HEK293 (cell line): ENCODE data around the gene MRPS27.

ENCODE experiments used
- CTCF ChIA-PET: fragments of 350-600 bp; formaldehyde crosslinking; extraction: SDS; loops from one replicate; lab custom pipeline; 2021; ENCODE audit warnings: antibody characterized with exemption; lab: Yijun Ruan, JAX
- POLR2A ChIA-PET: fragments of 300-600 bp; formaldehyde crosslinking; extraction: SDS; loops from one replicate; lab custom pipeline; 2020; ENCODE audit warnings: antibody characterized with exemption, inconsistent platforms; lab: Yijun Ruan, JAX
- H3K27ac ChIP-seq: fragments of 200-500 bp; sonication (Bioruptor generic); 2 replicates; pipeline ENCODE4 v1.5.1; 2014; ENCODE audit warnings: low read depth, low read length, control low read depth, inconsistent platforms; ENCODE audit errors: extremely low read depth
- H3K36me3 ChIP-seq, 2 experiments: fragments of 200-500 bp in 1 of 2; sonication (Bioruptor generic) in 1 of 2; 1 replicate in 1 of 2; 2 replicates in 1 of 2; pipeline ENCODE4 v1.5.1; 2014 to 2017; ENCODE audit warnings: inconsistent platforms in 2 of 2, low read length in 2 of 2; ENCODE audit not compliant: control insufficient read depth in 2 of 2, insufficient read depth in 1 of 2
- H3K4me1 ChIP-seq: fragments of 200-500 bp; sonication (Bioruptor generic); 2 replicates; pipeline ENCODE4 v1.5.1; 2014; ENCODE audit warnings: mild to moderate bottlenecking, low read length, inconsistent platforms; ENCODE audit not compliant: control insufficient read depth, insufficient read depth
- H3K4me3 ChIP-seq: 2 replicates; pipeline ENCODE4 v1.5.1; 2011; ENCODE audit warnings: low read depth, mild to moderate bottlenecking, control low read depth, low read length, moderate library complexity
- H3K9me3 ChIP-seq: fragments of 200-500 bp; sonication (Bioruptor generic); 2 replicates; pipeline ENCODE4 v1.5.1; 2014; ENCODE audit warnings: low read depth, low read length, inconsistent platforms; ENCODE audit not compliant: control insufficient read depth, insufficient read depth
- GLIS1 ChIP-seq: fragments of 450-650 bp; formaldehyde crosslinking; IDR thresholded peaks from 2 replicates; pipeline ENCODE4 v1.5.1; 2016; ENCODE audit warnings: missing biosample characterization, missing genetic modification characterization
- KLF7 ChIP-seq: fragments of 450-650 bp; formaldehyde crosslinking; IDR thresholded peaks from 2 replicates; pipeline ENCODE4 v1.5.1; 2016; ENCODE audit warnings: missing biosample characterization, missing genetic modification characterization, borderline replicate concordance
- PRDM1 ChIP-seq: fragments of 450-650 bp; formaldehyde crosslinking; IDR thresholded peaks from 2 replicates; pipeline ENCODE4; 2016; ENCODE audit warnings: missing biosample characterization, missing genetic modification characterization
- SP3 ChIP-seq: fragments of 450-650 bp; formaldehyde crosslinking; IDR thresholded peaks from 2 replicates; pipeline ENCODE4 v1.5.1; 2016; ENCODE audit warnings: missing biosample characterization, missing genetic modification characterization
- TCF7L2 ChIP-seq: IDR thresholded peaks from 2 replicates; pipeline ENCODE4 v1.6.1; 2011; ENCODE audit warnings: low read depth, mild to moderate bottlenecking, inconsistent platforms, low read length, moderate library complexity, borderline replicate concordance
- WT1 ChIP-seq: fragments of 450-650 bp; formaldehyde crosslinking; IDR thresholded peaks from 2 replicates; pipeline ENCODE4 v1.5.1; 2016; ENCODE audit warnings: missing biosample characterization, missing genetic modification characterization
- YY2 ChIP-seq: fragments of 450-650 bp; formaldehyde crosslinking; IDR thresholded peaks from 2 replicates; pipeline ENCODE4 v1.5.1; 2016; ENCODE audit warnings: missing biosample characterization, missing genetic modification characterization
- ZFP3 ChIP-seq: fragments of 450-650 bp; formaldehyde crosslinking; IDR thresholded peaks from 2 replicates; pipeline ENCODE4 v1.5.1; 2016; ENCODE audit warnings: low read depth, missing biosample characterization, missing genetic modification characterization
- ZFP37 ChIP-seq: fragments of 450-650 bp; formaldehyde crosslinking; IDR thresholded peaks from 2 replicates; pipeline ENCODE4 v1.5.1; 2016; ENCODE audit warnings: missing biosample characterization, missing genetic modification characterization
- ZNF16 ChIP-seq: fragments of 450-650 bp; formaldehyde crosslinking; IDR thresholded peaks from 2 replicates; pipeline ENCODE4 v1.5.1; 2016; ENCODE audit warnings: low read depth, missing biosample characterization, missing genetic modification characterization
- ZNF174 ChIP-seq: fragments of 450-650 bp; formaldehyde crosslinking; IDR thresholded peaks from 2 replicates; pipeline ENCODE4 v1.5.0; 2017; ENCODE audit warnings: missing biosample characterization, mild to moderate bottlenecking, missing genetic modification characterization
- ZNF214 ChIP-seq: fragments of 450-650 bp; formaldehyde crosslinking; IDR thresholded peaks from 2 replicates; pipeline ENCODE4 v1.5.1; 2017; ENCODE audit warnings: missing biosample characterization, mild to moderate bottlenecking, missing genetic modification characterization, borderline replicate concordance
- ZNF248 ChIP-seq: fragments of 450-650 bp; formaldehyde crosslinking; IDR thresholded peaks from 2 replicates; pipeline ENCODE4 v1.5.1; 2017; ENCODE audit warnings: missing biosample characterization, missing genetic modification characterization
- ZNF473 ChIP-seq: fragments of 450-650 bp; formaldehyde crosslinking; IDR thresholded peaks from 2 replicates; pipeline ENCODE4 v1.5.1; 2017; ENCODE audit warnings: missing biosample characterization, missing genetic modification characterization
- ZNF501 ChIP-seq: fragments of 450-650 bp; formaldehyde crosslinking; IDR thresholded peaks from 2 replicates; pipeline ENCODE4 v1.5.1; 2016; ENCODE audit warnings: missing biosample characterization, missing genetic modification characterization
- ZNF521 ChIP-seq: fragments of 450-650 bp; formaldehyde crosslinking; IDR thresholded peaks from 2 replicates; pipeline ENCODE4 v1.5.1; 2017; ENCODE audit warnings: missing biosample characterization, mild to moderate bottlenecking, missing genetic modification characterization
- ZNF548 ChIP-seq: fragments of 450-650 bp; formaldehyde crosslinking; IDR thresholded peaks from 2 replicates; pipeline ENCODE4 v1.5.1; 2016; ENCODE audit warnings: missing biosample characterization, missing genetic modification characterization
- ZNF624 ChIP-seq: fragments of 450-650 bp; formaldehyde crosslinking; IDR thresholded peaks from 2 replicates; pipeline ENCODE4 v1.5.1; 2017; ENCODE audit warnings: missing biosample characterization, missing genetic modification characterization
- ZNF692 ChIP-seq: fragments of 450-650 bp; formaldehyde crosslinking; IDR thresholded peaks from 2 replicates; pipeline ENCODE4 v1.5.1; 2016; ENCODE audit warnings: missing biosample characterization, missing genetic modification characterization
- ZNF707 ChIP-seq: fragments of 450-650 bp; formaldehyde crosslinking; IDR thresholded peaks from 2 replicates; pipeline ENCODE4 v1.5.1; 2016; ENCODE audit warnings: missing biosample characterization, missing genetic modification characterization
- ZNF747 ChIP-seq: fragments of 450-650 bp; formaldehyde crosslinking; IDR thresholded peaks from 2 replicates; pipeline ENCODE4 v1.5.1; 2016; ENCODE audit warnings: missing biosample characterization, missing genetic modification characterization
- ZNF830 ChIP-seq: fragments of 450-650 bp; IDR thresholded peaks from 2 replicates; pipeline ENCODE4 v1.5.0; 2018; ENCODE audit warnings: missing biosample characterization, missing genetic modification characterization, low read depth, mild to moderate bottlenecking, moderate library complexity
- ZSCAN30 ChIP-seq: fragments of 450-650 bp; IDR thresholded peaks from 2 replicates; pipeline ENCODE4 v1.5.1; 2018; ENCODE audit warnings: missing biosample characterization, mild to moderate bottlenecking, missing genetic modification characterization, moderate library complexity
- TF ChIP-seq, protein P1 (sequence below): fragments of 450-650 bp; formaldehyde crosslinking; conservative IDR thresholded peaks from 2 replicates; pipeline ENCODE4 v1.5.1; 2016; ENCODE audit warnings: low read depth, missing biosample characterization, missing genetic modification characterization

MRPS27 gene

DNA sequence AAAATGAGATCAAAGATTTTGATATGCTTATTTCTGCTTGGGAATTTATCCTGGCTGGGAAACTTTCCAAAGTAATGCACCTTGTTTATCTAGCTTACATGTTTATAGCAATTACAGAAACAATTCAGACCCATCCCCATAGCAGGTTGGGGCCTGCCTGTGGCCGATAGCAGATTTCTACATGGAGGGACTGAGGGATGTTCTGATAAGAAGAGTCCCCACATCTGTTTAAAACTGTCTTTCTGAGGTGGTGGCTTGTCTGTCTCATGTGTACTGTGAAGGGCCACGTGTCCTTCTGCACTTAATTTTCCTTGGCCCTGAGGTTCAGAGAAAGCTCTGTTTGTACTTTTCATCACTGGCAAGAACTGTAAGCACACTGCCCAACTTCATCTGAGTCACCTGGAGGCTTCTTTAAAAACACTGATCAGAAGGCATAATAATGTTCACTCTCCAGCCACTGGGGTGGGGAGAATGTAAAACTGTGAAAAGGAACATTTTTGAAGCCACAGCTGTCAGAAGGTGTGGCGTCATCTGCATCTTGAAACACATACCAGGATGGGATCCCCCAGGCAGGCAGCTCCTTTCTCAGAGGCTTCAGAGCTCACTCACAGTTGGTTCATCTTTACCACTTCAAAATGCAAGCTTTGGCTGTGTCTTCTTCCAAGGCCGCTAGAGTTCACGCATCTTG is 132.5 kb downstream of the MRPS27 start:
- H3K4me1 ChIP-seq, result no peaks in the 10 kb centered on the region
- CTCF ChIA-PET, result interaction anchor here (0.7 kb wide), 1 partner anchor 11 kb away, joined by 3 read pairs; no protein-coding TSS in a partner anchor
- H3K27ac ChIP-seq, result no peak overlapping the region
- TF ChIP-seq ZNF214 (tag by site-specific recombination) (no peak), ZNF548 (no peak), TCF7L2 (no peak), KLF7 (tag by site-specific recombination) (no peak), ZNF747 (no peak)
- POLR2A ChIA-PET, result no interaction called here
- peaks cover 0 to 43% of the 10 kb centered on the region in 2 experiments; a peak in 2 of 3 replicates for H3K36me3 ChIP-seq
- no peaks in the 10 kb centered on the region for H3K9me3 ChIP-seq
- H3K4me3 ChIP-seq, result no peak overlapping the region

DNA sequence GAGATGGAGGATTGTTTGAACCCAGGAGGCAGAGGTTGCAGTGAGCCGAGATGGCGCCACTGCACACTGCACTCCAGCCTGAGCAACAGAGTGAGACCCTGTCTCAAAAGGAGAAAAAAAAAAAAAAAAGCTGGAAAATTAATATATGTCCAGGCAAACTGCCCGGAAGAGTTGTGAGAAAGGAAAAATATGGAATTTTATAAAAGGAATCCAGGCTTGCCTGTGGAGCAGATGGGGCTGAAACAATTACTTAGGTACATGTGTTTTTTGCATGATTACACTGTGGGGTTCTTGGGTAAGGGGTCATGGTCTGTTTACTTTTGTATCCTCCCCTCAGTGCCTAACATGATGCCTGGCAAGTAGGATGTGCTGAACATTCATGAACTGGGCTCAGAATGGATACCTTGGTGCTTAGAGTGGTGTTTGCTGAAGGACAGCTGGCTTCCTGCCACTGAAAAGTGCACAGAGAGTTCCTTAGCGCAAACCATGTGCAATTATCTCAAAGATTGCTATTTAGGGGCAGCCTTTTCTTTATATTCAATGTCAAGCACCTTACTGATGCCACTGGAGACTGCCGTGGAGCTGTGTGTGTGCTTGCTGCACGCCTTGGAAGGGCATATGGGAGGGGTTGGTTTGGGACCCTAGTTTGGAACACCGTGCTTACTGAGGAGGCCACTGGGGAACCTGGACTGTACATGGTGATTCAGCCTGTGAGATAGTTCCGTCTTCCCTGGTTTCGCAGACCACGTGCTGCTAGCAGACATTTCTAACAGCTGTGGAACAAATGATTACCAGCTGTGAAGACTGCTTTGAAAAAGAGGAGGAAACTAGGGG is 134.3 kb downstream of the MRPS27 start:
- POLR2A ChIA-PET, result no interaction called here
- CTCF ChIA-PET, result no interaction called here
- H3K4me1 ChIP-seq, result no peaks in the 10 kb centered on the region
- H3K9me3 ChIP-seq, result no peaks in the 10 kb centered on the region
- H3K27ac ChIP-seq, result no peak overlapping the region
- peaks cover 0 to 42% of the 10 kb centered on the region in 2 experiments; a peak in 2 of 3 replicates for H3K36me3 ChIP-seq
- H3K4me3 ChIP-seq, result no peak overlapping the region
- TF ChIP-seq, protein P1, sequence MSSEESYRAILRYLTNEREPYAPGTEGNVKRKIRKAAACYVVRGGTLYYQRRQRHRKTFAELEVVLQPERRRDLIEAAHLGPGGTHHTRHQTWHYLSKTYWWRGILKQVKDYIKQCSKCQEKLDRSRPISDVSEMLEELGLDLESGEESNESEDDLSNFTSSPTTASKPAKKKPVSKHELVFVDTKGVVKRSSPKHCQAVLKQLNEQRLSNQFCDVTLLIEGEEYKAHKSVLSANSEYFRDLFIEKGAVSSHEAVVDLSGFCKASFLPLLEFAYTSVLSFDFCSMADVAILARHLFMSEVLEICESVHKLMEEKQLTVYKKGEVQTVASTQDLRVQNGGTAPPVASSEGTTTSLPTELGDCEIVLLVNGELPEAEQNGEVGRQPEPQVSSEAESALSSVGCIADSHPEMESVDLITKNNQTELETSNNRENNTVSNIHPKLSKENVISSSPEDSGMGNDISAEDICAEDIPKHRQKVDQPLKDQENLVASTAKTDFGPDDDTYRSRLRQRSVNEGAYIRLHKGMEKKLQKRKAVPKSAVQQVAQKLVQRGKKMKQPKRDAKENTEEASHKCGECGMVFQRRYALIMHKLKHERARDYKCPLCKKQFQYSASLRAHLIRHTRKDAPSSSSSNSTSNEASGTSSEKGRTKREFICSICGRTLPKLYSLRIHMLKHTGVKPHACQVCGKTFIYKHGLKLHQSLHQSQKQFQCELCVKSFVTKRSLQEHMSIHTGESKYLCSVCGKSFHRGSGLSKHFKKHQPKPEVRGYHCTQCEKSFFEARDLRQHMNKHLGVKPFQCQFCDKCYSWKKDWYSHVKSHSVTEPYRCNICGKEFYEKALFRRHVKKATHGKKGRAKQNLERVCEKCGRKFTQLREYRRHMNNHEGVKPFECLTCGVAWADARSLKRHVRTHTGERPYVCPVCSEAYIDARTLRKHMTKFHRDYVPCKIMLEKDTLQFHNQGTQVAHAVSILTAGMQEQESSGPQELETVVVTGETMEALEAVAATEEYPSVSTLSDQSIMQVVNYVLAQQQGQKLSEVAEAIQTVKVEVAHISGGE (tag by site-specific recombination), result no peak
- no peak for TF ChIP-seq ZFP37
- TF ChIP-seq PRDM1 (tag by site-specific recombination), result no peak
- no peak for TF ChIP-seq ZNF473 (tag by site-specific recombination)
- TF ChIP-seq ZSCAN30 (tag by site-specific recombination), result no peak
- TF ChIP-seq ZNF624 (tag by site-specific recombination), result no peak
- TF ChIP-seq SP3, result no peak
- no peak for TF ChIP-seq WT1 (tag by site-specific recombination)
- TF ChIP-seq ZNF501 (tag by site-specific recombination), result no peak
- TF ChIP-seq ZNF174 (tag by site-specific recombination), result no peak
- TF ChIP-seq ZNF16 (tag by site-specific recombination), result no peak
- no peak for TF ChIP-seq ZNF707 (tag by site-specific recombination)
- TF ChIP-seq GLIS1 (tag by site-specific recombination), result no peak
- no peak for TF ChIP-seq ZFP3 (tag by site-specific recombination)
- TF ChIP-seq YY2 (tag by site-specific recombination), result no peak
- no peak for TF ChIP-seq ZNF830 (tag by site-specific recombination)
- TF ChIP-seq ZNF248 (tag by site-specific recombination), result no peak
- TF ChIP-seq ZNF521 (tag by site-specific recombination), result no peak
- no peak for TF ChIP-seq ZNF692 (tag by site-specific recombination)
